Measurements from ENCODE around the gene ALDH3B1.
"Not testable (repeated sequence)": the region's sequence is repeated elsewhere in the genome, so short reads cannot be mapped to it uniquely, and the experiment has no call there.

ALDH3B1 gene, protein sequence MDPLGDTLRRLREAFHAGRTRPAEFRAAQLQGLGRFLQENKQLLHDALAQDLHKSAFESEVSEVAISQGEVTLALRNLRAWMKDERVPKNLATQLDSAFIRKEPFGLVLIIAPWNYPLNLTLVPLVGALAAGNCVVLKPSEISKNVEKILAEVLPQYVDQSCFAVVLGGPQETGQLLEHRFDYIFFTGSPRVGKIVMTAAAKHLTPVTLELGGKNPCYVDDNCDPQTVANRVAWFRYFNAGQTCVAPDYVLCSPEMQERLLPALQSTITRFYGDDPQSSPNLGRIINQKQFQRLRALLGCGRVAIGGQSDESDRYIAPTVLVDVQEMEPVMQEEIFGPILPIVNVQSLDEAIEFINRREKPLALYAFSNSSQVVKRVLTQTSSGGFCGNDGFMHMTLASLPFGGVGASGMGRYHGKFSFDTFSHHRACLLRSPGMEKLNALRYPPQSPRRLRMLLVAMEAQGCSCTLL

GRCh38 chr11:68010090-68011041, at the start of gene ALDH3B1:
TSS of gene ALDH3B1 (plus strand) at chr11:68010327. CDS start at chr11:68015298, 4,971 bp downstream.
- DNase-seq, result peak; percentile 15

DNA sequence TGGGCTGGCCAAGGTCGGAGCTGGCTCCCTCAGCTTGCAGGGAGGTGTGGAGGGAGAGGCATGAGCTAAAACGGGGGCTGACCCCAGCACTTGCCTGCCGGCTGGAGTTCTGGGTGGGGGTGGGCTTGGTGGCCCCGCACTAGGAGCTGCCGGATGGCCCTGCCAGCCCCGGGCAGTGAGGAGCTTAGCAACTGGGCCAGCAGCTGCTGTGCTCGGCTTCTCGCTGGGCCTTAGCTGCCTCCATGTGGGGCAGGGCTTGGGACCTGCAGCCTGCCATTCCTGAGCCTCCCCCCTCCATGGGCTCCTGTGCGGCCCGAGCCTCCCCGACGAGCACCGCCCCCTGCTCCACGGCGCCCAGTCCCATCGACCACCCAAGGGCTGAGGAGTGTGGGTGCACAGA, 46.9 kb upstream of the ALDH3B1 start:
- not testable (repeated sequence) for DNase-seq

DNA sequence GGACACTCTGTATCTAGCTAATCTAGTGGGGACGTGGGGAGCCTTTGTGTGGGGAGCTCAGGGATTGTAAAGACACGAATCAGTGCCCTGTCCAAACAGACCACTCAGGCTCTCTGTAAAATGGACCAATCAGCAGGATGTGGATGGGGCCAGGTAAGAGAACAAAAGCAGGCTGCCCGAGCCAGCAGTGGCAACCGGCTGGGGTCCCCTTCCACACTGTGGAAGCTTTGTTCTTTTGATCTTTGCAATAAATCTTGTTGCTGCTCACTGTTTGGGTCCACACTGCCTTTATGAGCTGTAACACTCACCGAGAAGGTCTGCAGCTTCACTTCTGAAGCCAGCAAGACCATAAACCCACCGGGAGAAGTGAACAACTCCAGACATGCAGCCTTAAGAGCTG, 46.2 kb upstream of the ALDH3B1 start:
- not testable (repeated sequence) for DNase-seq

DNA sequence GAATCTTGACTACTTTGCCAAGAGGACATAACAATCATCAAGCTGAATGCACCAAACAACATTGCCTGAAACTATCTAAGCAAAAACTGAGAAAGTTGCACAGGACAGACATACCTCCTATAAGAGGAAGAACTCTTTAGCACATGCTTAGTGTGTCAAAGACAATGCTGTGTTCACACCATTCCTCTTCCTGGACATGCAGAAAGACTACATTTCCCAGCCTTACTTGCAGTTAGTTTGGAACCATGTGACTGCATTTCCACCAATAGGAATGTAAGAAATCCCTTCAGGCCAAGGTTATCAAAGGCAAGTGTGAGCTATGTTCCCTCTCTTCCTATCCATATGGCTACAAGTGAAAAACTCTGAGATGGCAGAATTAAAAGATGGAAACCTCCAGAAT, 45.4 kb upstream of the ALDH3B1 start:
- DNase-seq, result not testable (repeated sequence)

DNA sequence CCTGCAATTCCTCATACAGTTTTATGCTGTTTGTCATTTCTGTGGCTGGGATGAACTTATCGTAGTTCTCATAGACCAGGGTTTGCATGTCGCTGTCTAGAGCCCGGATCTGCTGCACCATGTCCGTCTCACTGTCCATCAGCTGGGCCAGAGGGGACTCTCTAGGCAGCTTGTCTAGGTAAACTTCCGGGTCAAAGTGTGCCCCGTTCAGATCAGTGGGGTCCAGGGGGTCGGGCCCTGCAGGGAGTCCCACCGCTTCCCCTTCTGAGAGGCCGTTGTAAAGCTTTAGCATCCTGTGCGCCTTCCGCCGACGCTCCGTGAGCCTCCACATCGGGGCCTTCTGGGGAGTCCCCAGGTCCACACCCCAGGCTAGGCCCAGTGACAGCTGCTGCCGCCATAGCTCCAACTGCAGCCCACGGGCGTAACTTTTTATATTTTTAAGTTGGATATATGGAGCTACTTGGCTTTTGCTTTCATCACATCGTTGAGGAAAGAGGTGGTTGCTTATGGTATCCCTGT, 44.2 kb upstream of the ALDH3B1 start:
- not testable (repeated sequence) for DNase-seq

DNA sequence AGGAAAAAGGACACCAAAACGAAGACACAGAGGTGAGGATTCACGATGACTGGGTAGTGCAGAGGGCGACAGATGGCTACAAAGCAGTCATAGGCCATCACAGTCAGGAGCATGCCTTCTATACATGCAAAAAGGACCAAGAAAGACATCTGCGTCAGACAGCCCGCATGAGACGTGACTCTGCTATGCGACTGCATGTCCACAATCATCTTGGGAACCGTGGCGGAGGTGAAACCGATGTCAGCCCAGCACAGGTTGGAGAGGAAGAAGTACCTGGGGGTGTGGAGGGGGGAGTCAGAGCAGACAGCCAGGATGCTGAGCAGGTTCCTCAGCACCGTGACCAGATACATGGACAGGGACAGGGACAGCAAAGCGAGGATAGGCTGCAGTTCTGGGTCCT, 35.4 kb upstream of the ALDH3B1 start:
- DNase-seq, result not testable (repeated sequence)

DNA sequence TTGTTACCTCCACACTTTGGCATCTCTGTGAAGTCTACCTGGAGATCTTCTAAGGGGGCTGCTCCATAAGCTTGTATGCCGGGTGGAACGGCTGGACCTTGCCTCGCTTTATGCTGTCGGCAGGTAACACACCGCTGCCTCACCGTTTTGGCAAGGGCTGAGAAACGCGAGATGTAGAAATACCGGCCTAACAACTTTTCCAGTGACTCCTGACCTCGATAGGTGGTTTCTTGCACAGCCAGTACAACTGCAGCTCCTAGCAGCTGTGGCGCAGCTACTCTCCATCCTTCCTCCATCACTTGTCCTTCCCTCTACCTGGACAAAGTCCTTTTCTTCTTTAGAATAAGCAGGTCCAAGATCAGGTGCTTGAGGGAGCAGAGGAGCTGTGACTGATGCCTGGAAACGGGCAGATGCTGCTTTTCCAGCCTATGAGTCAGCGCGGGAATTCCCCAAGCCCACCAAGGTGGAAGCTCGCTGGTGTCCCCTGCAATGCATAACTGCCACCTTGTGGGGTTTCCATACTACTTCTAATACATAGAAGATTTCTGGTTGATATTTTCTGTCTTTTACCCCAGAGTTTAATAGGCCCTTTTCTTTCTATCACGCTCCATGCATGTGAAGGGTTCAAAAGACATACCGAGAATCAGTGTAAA, 31.2 kb upstream of the ALDH3B1 start:
- DNase-seq, result not testable (repeated sequence)

- not testable (repeated sequence) for DNase-seq
Observed at GRCh38 chr11:67981226-67981625, 28.9 kb upstream of the ALDH3B1 start.

DNA sequence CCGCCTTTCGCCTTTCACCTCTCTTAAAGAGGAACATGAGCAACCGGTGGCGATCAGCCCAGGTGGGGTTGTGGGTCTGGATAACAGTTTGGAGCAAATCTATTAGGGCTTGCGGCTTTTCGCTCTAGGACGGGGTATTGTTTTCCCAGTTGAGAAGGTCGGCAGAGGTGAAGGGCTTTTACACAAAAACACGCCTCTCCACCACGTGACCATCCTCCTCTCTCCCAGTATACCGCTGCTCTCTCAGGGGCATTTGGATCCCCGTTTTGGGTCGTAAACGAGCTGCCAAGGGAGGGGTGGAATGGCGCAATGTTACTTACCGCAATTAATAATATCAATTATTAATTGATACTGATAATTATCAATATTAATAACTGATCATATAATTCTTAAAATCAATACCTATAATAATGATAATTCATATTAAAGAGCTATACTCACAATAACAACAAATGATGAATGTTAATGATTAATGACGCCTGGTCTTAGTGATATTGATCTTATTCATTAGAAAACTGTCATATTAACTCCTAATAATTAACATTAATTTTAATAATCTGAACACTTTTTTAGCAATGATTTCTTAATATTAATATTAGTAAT, 27.8 kb upstream of the ALDH3B1 start:
- not testable (repeated sequence) for DNase-seq

GRCh38 chr11:67983951-67984350, 26.2 kb upstream of the ALDH3B1 start:
- no peak for DNase-seq

DNA sequence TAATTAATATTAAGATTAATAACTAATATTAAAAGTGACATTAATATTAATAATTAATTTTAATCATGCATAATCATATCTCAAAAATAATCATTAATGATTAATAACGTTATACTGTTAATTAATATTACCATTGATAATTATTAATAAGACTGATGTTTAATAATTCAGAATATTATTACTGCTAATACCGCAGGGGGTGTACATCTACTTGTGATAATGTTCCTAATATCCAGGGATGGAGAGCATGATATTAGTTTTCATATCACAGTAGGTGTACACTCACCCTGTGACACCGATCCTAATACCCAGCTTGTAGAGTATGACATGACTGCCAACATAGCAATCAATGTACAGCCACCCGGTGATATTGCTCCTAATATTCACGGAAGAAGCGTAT, 24.8 kb upstream of the ALDH3B1 start:
- DNase-seq, result not testable (repeated sequence)

DNA sequence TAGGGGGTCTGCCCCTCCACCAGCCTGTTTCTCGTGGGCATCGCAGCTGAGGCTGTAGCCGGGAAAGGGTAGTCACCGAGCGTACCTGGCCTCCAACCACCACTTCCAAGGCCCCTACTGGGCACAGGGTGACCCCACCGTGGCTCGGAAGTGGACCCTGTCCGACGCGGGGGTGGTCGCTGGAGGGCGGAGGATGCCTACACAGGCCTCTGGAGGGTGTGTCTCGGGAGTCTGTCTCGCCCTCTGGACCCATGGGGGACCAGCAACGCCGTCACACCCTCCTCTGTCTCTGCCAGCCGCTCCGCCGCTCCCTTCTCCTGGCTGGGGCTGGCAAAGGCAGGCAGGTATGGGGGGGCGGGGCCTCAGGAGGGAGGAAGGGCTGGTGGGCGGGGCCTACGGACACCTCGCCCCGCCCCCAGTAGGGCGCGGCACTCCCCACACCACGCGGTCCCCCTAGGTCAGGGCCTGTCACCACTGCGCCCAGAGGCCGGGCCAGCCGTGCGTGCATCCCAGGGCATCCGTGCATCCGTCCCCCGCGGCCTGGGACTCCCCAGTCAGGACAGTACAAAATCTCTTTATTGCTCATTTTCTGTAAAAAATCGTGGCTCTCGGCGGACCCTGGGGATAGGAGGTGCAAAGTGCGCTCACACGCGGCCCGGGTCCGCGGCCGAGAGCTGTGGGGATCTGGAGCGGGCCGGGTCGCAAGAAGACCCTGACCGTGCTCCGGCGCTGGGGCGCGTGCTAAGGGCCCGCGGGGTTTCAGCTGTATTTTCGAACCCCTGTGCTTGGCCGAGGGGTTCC, 19.4 kb upstream of the ALDH3B1 start:
- DNase-seq, result not testable (repeated sequence)

DNA sequence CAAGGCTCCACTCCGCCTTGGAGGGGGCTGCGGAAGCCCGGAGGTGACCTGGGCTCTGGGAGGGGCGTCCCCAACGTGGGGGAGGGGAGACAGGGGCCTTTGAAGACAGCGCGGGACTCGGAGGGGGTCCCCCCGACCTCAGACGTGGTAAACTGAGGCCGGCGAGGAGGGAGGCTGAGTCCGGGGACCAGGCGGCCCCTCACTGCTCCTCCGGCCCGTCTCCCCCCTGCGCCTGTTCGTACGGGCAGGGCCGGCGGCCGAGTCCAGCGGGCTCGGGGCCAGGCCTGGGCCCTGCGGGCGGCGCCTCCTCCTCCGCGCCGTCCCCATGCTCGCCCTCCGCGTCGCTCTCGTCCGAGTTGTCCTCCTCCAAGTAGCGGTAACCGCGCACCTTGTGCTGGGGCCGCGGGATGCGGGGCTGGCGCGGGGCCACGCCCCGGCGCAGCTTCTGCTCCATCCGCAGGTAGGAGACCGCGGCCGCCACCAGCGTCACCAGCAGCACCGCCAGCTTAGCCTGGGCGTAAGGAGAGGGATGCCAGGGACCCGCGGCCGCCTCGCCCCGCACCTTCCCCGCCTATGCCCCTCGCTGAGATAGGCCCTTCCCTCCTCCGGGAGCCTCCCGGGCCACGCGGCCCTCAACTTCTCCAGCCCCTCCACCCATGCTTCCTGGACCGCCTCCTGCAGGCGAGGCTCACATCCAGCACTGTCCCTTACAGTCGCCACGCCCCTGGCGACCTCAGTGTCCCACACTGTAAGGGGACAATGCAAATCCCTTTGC, 18.6 kb upstream of the ALDH3B1 start:
- DNase-seq, result not testable (repeated sequence)

DNA sequence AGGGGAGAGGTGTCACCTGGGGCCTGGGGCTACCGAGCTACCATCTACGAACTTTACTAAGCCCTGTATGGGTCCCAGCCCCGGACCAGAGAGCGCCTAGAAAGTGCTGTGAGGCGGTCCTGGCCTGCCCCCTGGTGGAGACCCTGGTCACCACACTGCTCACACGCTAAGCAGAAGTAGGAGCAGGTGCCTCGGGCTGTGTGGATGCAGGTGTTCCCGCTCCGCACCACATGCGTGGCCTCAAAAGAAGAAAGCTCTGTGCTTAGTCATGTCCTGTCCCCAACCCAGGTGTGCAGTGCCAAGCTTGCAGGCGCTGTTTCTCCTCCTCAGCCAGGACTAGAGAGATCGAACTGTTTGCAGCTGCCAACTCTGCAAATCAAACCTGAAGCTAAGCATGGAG, 16.3 kb upstream of the ALDH3B1 start:
- peak; percentile 63 for DNase-seq

DNA sequence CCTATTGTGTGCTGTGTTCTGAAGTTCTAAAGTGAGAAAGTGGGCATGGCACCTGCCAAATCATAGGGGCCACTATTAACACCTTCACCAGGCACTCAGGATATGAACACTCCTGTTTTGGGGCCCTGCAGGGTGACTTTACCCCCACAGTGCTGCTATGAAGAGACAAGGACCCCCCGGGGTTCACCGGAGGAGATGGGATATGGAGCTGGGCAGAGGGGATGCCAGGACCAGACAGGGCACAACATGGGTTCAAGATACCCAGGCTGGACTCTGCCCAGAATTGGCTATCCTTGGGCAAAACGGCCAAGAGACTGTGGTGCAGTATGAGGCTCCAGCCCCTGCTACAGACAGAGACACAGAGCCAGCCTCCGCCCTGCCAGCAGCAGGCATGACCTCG, 15.7 kb upstream of the ALDH3B1 start:
- not testable (repeated sequence) for DNase-seq

- not testable (repeated sequence) for DNase-seq
Observed at GRCh38 chr11:67995129-67995528, 15.0 kb upstream of the ALDH3B1 start.

GRCh38 chr11:67995579-67995978, 14.5 kb upstream of the ALDH3B1 start:
- DNase-seq, result not testable (repeated sequence)

DNA sequence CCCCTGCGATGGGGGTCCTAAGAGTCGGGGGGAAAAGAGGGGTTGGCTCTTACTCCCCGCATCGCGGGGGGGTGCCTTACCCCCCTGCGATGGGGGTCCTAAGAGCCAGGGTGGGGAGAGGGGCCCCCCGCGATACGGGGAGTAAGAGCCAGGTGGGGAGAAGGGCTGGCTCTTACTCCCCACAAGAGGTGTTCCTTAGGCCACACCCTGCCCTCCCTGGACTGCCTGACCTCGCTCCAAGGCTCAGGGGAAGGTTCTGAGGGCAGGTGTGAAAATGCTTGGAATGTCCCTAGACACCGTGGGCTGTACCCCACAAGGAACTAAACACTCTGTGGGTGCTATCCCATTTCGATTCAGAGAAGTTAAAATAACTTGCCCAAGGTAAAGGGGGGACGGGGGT, 14.1 kb upstream of the ALDH3B1 start:
- DNase-seq, result no peak

GRCh38 chr11:67996622-67997474, 13.3 kb upstream of the ALDH3B1 start:
- peak; percentile 44 for DNase-seq
